GM12874 (cell line): ENCODE results near the gene PCED1A.

Source experiments
- TF ChIP-seq, protein P1 (sequence below): IDR thresholded peaks from 2 replicates; pipeline ENCODE4 v1.5.1; 2011; ENCODE audit warnings: low read depth, mild to moderate bottlenecking, control low read depth, low read length, moderate library complexity; ENCODE audit not compliant: insufficient read depth

The PCED1A gene

GRCh38 chr20:2865101-2865500 lies 24.6 kb upstream of the PCED1A start:
- TF ChIP-seq, protein P1, sequence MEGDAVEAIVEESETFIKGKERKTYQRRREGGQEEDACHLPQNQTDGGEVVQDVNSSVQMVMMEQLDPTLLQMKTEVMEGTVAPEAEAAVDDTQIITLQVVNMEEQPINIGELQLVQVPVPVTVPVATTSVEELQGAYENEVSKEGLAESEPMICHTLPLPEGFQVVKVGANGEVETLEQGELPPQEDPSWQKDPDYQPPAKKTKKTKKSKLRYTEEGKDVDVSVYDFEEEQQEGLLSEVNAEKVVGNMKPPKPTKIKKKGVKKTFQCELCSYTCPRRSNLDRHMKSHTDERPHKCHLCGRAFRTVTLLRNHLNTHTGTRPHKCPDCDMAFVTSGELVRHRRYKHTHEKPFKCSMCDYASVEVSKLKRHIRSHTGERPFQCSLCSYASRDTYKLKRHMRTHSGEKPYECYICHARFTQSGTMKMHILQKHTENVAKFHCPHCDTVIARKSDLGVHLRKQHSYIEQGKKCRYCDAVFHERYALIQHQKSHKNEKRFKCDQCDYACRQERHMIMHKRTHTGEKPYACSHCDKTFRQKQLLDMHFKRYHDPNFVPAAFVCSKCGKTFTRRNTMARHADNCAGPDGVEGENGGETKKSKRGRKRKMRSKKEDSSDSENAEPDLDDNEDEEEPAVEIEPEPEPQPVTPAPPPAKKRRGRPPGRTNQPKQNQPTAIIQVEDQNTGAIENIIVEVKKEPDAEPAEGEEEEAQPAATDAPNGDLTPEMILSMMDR, result no peak

GRCh38 chr20:2864626-2865025 lies 24.2 kb upstream of the PCED1A start:
- TF ChIP-seq, protein P1, result no peak

DNA sequence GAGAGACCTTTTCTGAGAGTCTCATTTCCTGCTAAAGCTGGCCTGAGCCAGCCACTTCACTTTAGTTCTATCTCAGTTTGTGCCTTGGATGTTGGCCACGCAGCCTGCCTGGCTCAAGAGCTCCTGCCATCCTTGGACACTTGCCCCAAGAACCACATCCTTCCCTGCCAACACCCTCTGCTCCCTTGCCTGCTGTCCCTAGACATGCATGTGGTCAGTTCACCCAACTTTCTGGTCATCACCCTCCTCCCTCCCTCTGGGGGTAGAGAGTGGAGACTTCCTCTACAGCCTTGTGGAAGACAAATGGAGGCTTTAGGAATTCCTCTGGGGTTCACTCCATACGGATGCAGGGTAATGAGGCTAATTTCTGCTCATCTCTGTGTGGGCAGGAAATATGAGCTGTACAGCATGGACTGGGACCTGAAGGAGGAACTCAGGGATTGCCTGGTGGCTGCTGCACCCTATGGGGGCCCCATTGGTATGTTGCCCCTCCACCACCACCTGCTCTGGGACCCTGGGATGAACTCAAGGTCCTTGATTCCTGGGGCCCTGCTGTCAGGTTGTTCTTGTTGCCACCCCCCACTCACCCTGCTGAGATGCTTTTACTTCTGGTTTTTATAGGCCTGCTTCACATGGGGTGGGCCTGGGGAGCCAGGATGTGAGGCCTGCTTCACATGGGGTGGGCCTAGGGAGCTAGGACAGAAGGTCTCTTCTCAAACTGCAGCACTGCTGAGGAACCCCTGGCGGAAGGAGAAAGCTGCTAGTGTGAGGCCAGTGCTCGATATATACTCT lies 19.1 kb upstream of the PCED1A start:
- TF ChIP-seq, protein P1, result no peak

DNA sequence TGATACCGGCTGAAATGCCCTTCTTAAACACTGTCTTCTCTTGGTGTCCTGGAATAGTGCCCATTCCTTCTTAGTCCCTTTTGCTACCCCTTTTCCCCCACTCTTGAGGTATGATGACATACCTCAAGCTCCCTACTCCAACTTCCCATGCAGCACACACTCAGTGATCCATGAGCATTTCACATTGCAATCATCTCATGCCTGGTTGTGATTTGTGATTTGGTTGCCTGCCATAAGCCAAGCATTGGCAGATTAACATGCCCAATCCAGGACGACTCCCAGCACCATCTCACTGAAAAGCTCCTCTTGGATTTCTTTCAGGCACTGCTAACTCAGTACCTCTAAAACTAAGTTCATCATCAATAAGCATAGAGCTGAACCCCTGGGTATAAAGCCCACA lies 18.1 kb upstream of the PCED1A start:
- TF ChIP-seq, protein P1, result no peak

DNA sequence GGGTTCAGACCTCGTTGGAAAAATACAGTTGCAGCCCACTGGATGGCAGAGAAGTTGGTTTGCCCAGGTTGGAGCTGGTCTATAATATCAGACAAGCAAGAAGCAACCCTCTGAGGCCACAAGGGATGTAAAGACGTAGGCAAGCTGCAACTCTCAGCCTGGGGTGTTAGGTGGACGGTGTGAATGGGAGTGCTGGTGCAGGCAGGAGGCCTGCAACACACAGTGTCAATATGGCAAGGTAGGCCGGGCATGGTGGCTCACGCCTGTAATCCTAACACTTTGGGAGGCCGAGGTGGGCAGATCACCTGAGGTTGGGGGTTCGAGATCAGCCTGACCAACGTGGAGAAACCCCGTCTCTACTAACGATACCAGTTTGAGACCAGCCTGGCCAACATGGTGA lies 10.6 kb upstream of the PCED1A start:
- TF ChIP-seq, protein P1, result no peak

GRCh38 chr20:2849529-2849928 lies 9.1 kb upstream of the PCED1A start:
- TF ChIP-seq, protein P1, result no peak

DNA sequence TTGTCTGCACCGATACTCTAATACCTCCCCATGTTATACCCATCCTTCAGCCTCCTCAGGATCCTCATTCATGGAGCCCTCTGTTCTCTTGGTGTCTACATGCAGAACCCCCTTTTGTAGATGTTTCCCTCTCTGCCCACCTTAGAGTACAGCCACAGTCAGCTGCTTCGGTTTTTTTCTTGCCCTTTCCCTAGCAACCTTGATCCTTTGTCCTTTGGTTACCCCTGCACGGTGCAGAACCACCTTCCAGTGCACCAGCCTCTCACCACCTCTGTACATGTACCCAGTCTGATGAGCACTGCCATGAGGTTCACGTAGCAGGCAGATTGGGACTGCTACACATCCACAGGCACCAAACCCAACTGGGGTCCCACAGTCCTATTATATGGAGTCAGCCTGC lies 7.3 kb upstream of the PCED1A start:
- TF ChIP-seq, protein P1, result no peak
